Measurements from ENCODE around the gene FST.

GRCh38 chr5:53438079-53438478, 42.4 kb upstream of the FST start:
- TF ChIP-seq POLR2AphosphoS5 (IDR thresholded peaks at IDR 0.05) = no peak
- TF ChIP-seq POLR2A (IDR thresholded peaks at IDR 0.05) = no peak
- TF ChIP-seq CTCF (IDR thresholded peaks at IDR 0.05) = no peak

Measured in prostate gland (tissue), 2 donors.